ENCODE measurements around the gene OR51G1.

DNA sequence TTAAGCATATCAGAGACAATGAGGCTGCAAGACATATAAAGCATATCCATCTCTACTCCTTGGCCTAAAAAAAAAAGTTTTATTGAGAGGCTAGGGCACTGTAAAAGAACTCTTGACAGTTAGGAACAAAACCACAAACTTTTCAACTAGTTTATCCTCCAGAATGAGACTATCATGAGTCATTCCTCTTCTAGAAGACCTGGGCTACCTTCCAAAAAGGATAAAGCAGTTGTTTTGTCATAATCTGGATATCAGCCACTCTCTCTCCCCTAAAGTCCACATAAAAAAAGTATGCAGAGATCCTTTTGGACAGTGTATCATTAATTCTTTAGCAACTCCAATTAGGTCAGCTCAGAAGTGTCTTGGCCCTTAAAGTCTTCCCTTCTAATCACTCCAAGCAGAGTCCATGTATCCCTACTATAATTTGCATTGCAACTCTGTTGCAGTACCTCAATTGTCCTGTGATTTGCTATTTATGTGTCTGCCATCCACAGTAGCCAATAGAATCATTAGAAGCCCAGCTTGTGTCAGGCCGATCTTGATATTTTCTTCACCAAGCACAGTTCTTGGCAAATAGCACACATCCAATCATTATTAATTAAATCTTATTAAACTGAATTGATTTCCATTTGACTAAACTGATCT lies 32.0 kb downstream of the OR51G1 start:
- TF ChIP-seq, protein P1, sequence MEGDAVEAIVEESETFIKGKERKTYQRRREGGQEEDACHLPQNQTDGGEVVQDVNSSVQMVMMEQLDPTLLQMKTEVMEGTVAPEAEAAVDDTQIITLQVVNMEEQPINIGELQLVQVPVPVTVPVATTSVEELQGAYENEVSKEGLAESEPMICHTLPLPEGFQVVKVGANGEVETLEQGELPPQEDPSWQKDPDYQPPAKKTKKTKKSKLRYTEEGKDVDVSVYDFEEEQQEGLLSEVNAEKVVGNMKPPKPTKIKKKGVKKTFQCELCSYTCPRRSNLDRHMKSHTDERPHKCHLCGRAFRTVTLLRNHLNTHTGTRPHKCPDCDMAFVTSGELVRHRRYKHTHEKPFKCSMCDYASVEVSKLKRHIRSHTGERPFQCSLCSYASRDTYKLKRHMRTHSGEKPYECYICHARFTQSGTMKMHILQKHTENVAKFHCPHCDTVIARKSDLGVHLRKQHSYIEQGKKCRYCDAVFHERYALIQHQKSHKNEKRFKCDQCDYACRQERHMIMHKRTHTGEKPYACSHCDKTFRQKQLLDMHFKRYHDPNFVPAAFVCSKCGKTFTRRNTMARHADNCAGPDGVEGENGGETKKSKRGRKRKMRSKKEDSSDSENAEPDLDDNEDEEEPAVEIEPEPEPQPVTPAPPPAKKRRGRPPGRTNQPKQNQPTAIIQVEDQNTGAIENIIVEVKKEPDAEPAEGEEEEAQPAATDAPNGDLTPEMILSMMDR (IDR thresholded peaks at IDR 0.05; ENCODE audit: borderline replicate concordance, extremely low read depth, low read length, poor library complexity, severe bottlenecking), result no peak
- no peak for TF ChIP-seq EZH2 (IDR thresholded peaks at IDR 0.05; ENCODE audit: borderline replicate concordance, low read depth, low read length, severe bottlenecking)
